Lung (tissue), 12 donors: ENCODE measurements around the gene CHCHD5. TPM values are rescaled to one million over a fixed set of nuclear protein-coding genes. Genes with fewer than 3 reads are reported as not detected.
"Not testable (repeated sequence)": the region's sequence is repeated elsewhere in the genome, so short reads cannot be mapped to it uniquely, and the experiment has no call there.

Experiments used
- ATAC-seq: fragments of 200-7000 bp; cut with Tn5 transposase; one replicate; pipeline ENCODE4 v1.9.1; 2020; ENCODE audit warnings: moderate number of reproducible peaks; ENCODE audit not compliant: insufficient read depth, low FRiP score
- DNase-seq, 3 donors: peaks; one replicate each; pipeline ENCODE4 v3.0.0-alpha.2; 2013 to 2017
- H3K27ac ChIP-seq, 2 donors: one replicate each; pipeline ENCODE4 v1.5.1; 2013; ENCODE audit warnings: mild to moderate bottlenecking in 2 of 2, moderate library complexity in 2 of 2, control low read depth in 1 of 2, inconsistent platforms in 1 of 2, low read depth in 1 of 2, low read length in 1 of 2
- H3K27me3 ChIP-seq, 3 donors: one replicate each; pipeline ENCODE4 v1.5.1; 2013; ENCODE audit warnings: low read length in 2 of 3; ENCODE audit not compliant: control insufficient read depth in 3 of 3, insufficient read depth in 3 of 3
- H3K36me3 ChIP-seq, 4 donors: one replicate each; pipeline ENCODE4 v1.5.1; 2013; ENCODE audit warnings: low read length in 4 of 4, mild to moderate bottlenecking in 1 of 4, moderate library complexity in 1 of 4; ENCODE audit not compliant: control insufficient read depth in 4 of 4, insufficient read depth in 4 of 4
- H3K4me1 ChIP-seq, 5 donors: one replicate each; pipeline ENCODE4 v1.5.1; 2013; ENCODE audit warnings: low read length in 5 of 5, mild to moderate bottlenecking in 2 of 5, moderate library complexity in 1 of 5; ENCODE audit not compliant: control insufficient read depth in 5 of 5, insufficient read depth in 5 of 5
- H3K4me3 ChIP-seq: one replicate; pipeline ENCODE4 v1.5.1; 2013; ENCODE audit warnings: mild to moderate bottlenecking, control low read depth, moderate library complexity
- H3K9ac ChIP-seq, 2 donors: one replicate each; pipeline ENCODE4 v1.5.1; 2013; ENCODE audit warnings: low read length in 2 of 2, control low read depth in 1 of 2; ENCODE audit not compliant: insufficient read depth in 1 of 2
- H3K9me3 ChIP-seq, 4 donors: one replicate each; pipeline ENCODE4 v1.5.1; 2013; ENCODE audit warnings: low read length in 3 of 4, mild to moderate bottlenecking in 1 of 4, moderate library complexity in 1 of 4; ENCODE audit not compliant: control insufficient read depth in 4 of 4, insufficient read depth in 3 of 4
- WGBS, 2 donors: extraction: QIAGEN DNeasy Blood & Tissue Kit; methylation state at CpG; one replicate each; pipeline ENCODE4 v1.1.7; 2013; 5-methylcytosine and 5-hydroxymethylcytosine counted together
- polyA plus RNA-seq, 2 donors: library from polyadenylated mRNA; stranded (reverse); fragments of 200-250 nt; gene quantifications; one replicate each; pipeline ENCODE4 v1.2.1, GENCODE V29; 2013
- total RNA-seq, 2 donors: library from RNA; depleted of rRNA in 1 of 2; stranded (reverse); fragments of >200 nt in 1 of 2; gene quantifications; one replicate each; pipeline ENCODE4 v1.2.1, GENCODE V29; 2014 to 2021
- TF ChIP-seq, protein P1 (sequence below): IDR thresholded peaks from 2 replicates; pipeline ENCODE4 v1.5.1; 2012; ENCODE audit warnings: mild to moderate bottlenecking; ENCODE audit errors: control extremely low read depth, extremely low read depth
- donor health status: control.
- donor health status: control.
- donor health status: Bipolar disorder and iron deficiency.
- donor health status: healthy.
- donor health status: DM: yes; HTN: yes; CAD: no.

CHCHD5 gene
- total and polyA plus RNA-seq, 4 donors, result 3.0 to 46.6 (median 44.4) TPM

GRCh38 chr2:112606547-112606946, 22.1 kb downstream of the CHCHD5 start:
- 72 to 79% methylated on average over 4 of the region's 4 CpGs for whole genome bisulfite sequencing, 2 donors
- DNase-seq (peak; percentile 79 to 88 (median 79)), ATAC-seq (no peak)
- Histone ChIP-seq H3K4me1 (peaks cover 0 to 8% (median 0%) of the 10 kb centered on the region in 5 donors), H3K9me3 (no peaks in the 10 kb centered on the region), H3K27me3 (no peaks in the 10 kb centered on the region), H3K9ac (no peak overlapping the region), H3K36me3 (no peaks in the 10 kb centered on the region), H3K27ac (no peak overlapping the region), H3K4me3 (no peak overlapping the region)
- TF ChIP-seq, protein P1, sequence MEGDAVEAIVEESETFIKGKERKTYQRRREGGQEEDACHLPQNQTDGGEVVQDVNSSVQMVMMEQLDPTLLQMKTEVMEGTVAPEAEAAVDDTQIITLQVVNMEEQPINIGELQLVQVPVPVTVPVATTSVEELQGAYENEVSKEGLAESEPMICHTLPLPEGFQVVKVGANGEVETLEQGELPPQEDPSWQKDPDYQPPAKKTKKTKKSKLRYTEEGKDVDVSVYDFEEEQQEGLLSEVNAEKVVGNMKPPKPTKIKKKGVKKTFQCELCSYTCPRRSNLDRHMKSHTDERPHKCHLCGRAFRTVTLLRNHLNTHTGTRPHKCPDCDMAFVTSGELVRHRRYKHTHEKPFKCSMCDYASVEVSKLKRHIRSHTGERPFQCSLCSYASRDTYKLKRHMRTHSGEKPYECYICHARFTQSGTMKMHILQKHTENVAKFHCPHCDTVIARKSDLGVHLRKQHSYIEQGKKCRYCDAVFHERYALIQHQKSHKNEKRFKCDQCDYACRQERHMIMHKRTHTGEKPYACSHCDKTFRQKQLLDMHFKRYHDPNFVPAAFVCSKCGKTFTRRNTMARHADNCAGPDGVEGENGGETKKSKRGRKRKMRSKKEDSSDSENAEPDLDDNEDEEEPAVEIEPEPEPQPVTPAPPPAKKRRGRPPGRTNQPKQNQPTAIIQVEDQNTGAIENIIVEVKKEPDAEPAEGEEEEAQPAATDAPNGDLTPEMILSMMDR, result no peak

DNA sequence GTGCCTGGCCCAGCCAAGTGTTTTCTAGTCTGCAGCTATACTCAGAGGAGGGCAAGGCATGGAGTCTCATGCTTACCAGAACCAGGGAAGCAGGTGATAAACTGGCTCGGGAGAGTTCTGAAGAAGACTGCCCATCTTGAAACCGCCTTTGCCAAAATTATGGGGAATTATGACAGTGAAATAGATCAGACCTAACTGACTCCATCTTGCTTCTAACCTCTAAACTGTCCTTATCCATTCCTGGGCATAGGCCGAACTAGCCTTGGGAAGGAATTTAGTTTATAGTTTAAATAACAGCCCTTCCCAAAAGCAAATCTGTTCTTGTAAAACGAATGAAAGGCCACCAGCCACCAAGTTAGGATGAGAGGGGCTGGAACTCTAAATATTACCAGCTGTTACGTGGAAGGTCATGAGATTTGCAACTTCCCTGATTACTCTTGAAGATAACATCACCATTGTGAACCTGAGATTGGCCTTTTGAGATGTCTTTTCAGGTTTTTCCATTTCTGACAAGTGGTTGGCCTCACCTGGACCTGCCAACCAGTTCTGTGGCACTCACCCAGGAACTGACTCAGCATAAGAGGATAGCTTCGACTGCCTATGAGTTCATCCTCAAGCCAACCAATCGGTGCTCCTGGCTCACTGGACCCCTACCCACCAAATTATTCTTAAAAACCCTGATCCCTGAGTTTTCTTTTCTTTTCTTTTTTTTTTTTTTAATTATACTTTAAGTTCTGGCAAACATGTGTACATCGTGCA, 23.4 kb downstream of the CHCHD5 start:
- ATAC-seq, result no peak
- WGBS, 2 donors, result 87 to 90% methylated on average over 8 of the region's 8 CpGs
- H3K4me3 ChIP-seq, result no peak overlapping the region

GRCh38 chr2:112609320-112609719, 24.9 kb downstream of the CHCHD5 start:
- DNase-seq, H3K36me3 ChIP-seq, H3K9me3 ChIP-seq, H3K4me3 ChIP-seq, H3K4me1 ChIP-seq, H3K9ac ChIP-seq, H3K27ac ChIP-seq, ATAC-seq, H3K27me3 ChIP-seq: not testable (repeated sequence)
- whole genome bisulfite sequencing, 2 donors, result 92% methylated on average over 4 of the region's 4 CpGs

More for the DNA sequence above, 23.4 kb downstream of the CHCHD5 start:
- H3K27ac ChIP-seq, result no peak overlapping the region
- peaks cover 0 to 8% (median 0%) of the 10 kb centered on the region in 5 donors for H3K4me1 ChIP-seq
- no peaks in the 10 kb centered on the region for H3K36me3 ChIP-seq
- no peaks in the 10 kb centered on the region for H3K27me3 ChIP-seq
- no peak overlapping the region for H3K9ac ChIP-seq
- TF ChIP-seq, protein P1, result no peak
- DNase-seq, result no peak
- no peaks in the 10 kb centered on the region for H3K9me3 ChIP-seq

- not testable (repeated sequence) for H3K9ac ChIP-seq, DNase-seq, H3K27me3 ChIP-seq, H3K27ac ChIP-seq, H3K4me3 ChIP-seq, H3K4me1 ChIP-seq, H3K9me3 ChIP-seq, H3K36me3 ChIP-seq, ATAC-seq
- 77 to 96% methylated on average over 1 of the region's 1 CpG for WGBS, 2 donors
These were observed 27.9 kb downstream of the CHCHD5 start for GRCh38 chr2:112612283-112612682.
